ENCODE data around the gene AMBRA1.

AMBRA1 gene

GRCh38 chr11:46353698-46354097 lies 240.1 kb downstream of the AMBRA1 start:
- in situ Hi-C loops (cut with HindIII; ENCODE audit: low pct_unique_long_range_greater_than_20kb, low sequenced_read_pairs) = no loop called here
- TF ChIP-seq JUND (IDR thresholded peaks at IDR 0.05; ENCODE audit: low read depth) = no peak
- DNase-seq (ENCODE audit: low read depth in 1 of 2, low spot score in 1 of 2) = no peak

- no peak for TF ChIP-seq JUND (IDR thresholded peaks at IDR 0.05; ENCODE audit: low read depth)
- in situ Hi-C loops (cut with HindIII; ENCODE audit: low pct_unique_long_range_greater_than_20kb, low sequenced_read_pairs) = no loop called here
- DNase-seq (ENCODE audit: low read depth in 1 of 2, low spot score in 1 of 2) = peak in 1 of 2 experiments; percentile 76
Measured at GRCh38 chr11:46352063-46352841, 241.6 kb downstream of the AMBRA1 start.

DNA sequence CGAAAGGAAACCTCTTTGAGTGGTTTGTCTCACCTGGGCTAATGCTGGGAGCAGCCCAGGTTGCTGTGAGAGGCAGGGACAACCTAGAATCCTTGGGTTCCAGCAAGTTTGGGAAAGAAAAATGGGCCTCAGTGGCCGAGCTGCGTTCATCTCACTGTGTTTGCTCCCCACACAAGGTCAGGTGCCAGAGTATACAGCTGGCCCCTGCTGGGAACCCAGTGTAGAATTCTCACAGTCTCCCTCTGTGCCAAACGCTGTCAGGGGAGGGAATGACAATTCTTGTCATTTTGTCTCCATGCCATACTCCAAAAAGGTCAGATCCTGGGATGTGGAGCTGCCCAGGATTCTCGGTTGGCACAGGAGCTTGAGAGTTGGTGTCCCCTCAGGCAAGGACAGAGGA lies 242.2 kb downstream of the AMBRA1 start:
- DNase-seq (ENCODE audit: low read depth in 1 of 2, low spot score in 1 of 2) = peak in 1 of 2 experiments; percentile 48
- no peak for TF ChIP-seq JUND (IDR thresholded peaks at IDR 0.05; ENCODE audit: low read depth)
- in situ Hi-C loops (cut with HindIII; ENCODE audit: low pct_unique_long_range_greater_than_20kb, low sequenced_read_pairs) = no loop called here

DNA sequence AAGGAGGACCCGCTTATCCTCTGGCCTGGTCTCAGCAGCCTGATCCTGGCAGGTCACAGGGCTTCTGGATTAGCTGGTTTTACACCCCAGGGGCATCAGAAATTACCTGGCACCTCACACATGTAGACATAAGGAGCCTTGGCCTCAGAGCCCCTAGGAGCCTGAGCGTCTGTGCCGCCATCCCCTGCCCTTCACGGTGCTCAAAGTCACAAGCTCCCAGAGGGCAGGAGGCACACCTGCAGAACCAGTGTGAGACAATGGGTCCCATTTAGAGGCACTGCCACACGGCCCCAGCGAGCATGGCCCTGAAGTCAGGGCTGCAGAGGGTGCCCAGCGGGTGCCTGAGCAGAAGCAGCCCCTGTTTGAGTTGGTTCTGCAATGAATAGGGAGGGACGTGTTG lies 242.7 kb downstream of the AMBRA1 start:
- no peak for TF ChIP-seq JUND (IDR thresholded peaks at IDR 0.05; ENCODE audit: low read depth)
- in situ Hi-C loops (cut with HindIII; ENCODE audit: low pct_unique_long_range_greater_than_20kb, low sequenced_read_pairs) = no loop called here
- DNase-seq (ENCODE audit: low read depth in 1 of 2, low spot score in 1 of 2) = peak in 1 of 2 experiments; percentile 73

- no peak for DNase-seq (ENCODE audit: low read depth in 1 of 2, low spot score in 1 of 2)
- no peak for TF ChIP-seq JUND (IDR thresholded peaks at IDR 0.05; ENCODE audit: low read depth)
- in situ Hi-C loops (cut with HindIII; ENCODE audit: low pct_unique_long_range_greater_than_20kb, low sequenced_read_pairs) = no loop called here
Measured at GRCh38 chr11:46350695-46351094, 243.1 kb downstream of the AMBRA1 start.

DNA sequence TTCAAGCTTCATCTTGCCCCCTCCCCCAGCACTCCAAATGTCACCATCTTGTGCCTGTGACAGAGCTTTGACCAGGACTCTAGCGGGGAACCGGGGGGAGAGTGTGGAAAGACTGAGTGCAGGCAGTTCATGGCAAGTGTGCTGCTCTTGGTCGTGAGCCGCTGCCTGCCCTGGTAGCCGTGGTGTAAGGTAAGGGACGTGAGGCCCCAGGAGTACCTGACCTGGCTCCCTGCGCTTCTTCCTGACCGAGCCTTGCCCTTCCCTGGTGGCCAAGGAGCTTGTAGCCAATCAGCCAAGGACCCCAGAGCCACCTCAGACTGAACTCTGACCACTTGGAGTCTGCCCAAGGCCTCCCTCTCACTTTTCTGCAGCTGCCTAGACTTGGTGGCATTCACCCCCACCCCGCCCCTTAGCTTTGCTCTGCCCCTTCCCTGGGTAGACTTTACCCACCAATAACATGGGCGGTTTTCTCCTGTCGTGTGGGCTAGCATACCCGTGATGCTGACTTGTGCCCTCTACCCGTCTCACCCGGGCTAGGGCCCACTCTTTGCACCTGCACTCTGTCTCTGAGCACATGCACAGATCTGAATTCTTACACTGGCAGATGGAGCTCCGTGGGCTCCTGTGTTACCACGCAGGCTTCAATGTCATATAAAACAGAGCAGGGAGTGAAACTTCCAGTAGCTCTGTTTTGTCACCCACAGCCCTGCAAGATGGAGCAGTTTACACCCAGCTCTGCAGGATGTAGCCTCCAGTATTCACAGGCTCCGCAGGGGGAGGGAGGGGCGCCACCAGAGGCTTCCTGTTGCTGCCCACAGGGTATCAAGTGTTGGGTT lies 245.0 kb downstream of the AMBRA1 start:
- in situ Hi-C loops (cut with HindIII; ENCODE audit: low pct_unique_long_range_greater_than_20kb, low sequenced_read_pairs) = no loop called here
- TF ChIP-seq JUND (IDR thresholded peaks at IDR 0.05; ENCODE audit: low read depth) = no peak
- no peak for DNase-seq (ENCODE audit: low read depth in 1 of 2, low spot score in 1 of 2)

GRCh38 chr11:46347637-46348311 lies 246.0 kb downstream of the AMBRA1 start:
- no peak for DNase-seq (ENCODE audit: low read depth in 1 of 2, low spot score in 1 of 2)
- in situ Hi-C loops (cut with HindIII; ENCODE audit: low pct_unique_long_range_greater_than_20kb, low sequenced_read_pairs) = no loop called here
- TF ChIP-seq JUND (IDR thresholded peaks at IDR 0.05; ENCODE audit: low read depth) = no peak

- DNase-seq (ENCODE audit: low read depth in 1 of 2, low spot score in 1 of 2) = peak; percentile 91 to 94
- in situ Hi-C loops (cut with HindIII; ENCODE audit: low pct_unique_long_range_greater_than_20kb, low sequenced_read_pairs) = no loop called here
- TF ChIP-seq JUND (IDR thresholded peaks at IDR 0.05; ENCODE audit: low read depth) = no peak
Measured at GRCh38 chr11:46346886-46347636, 246.8 kb downstream of the AMBRA1 start, which contains the start of gene DGKZ. Gene DGKZ (plus strand): TSS chr11:46347463. CDS start chr11:46347660, 197 bp downstream.

Measured in T47D (cell line).